ENCODE measurements around the gene PVR.

Gene PVR

GRCh38 chr19:44661904-44662303 is 18.2 kb downstream of the PVR start:
- TF ChIP-seq OSR1 (CRISPR knock-in tag; IDR thresholded peaks at IDR 0.05) (no peak), ISL1 (CRISPR knock-in tag; IDR thresholded peaks at IDR 0.05) (no peak), RARB (CRISPR knock-in tag; IDR thresholded peaks at IDR 0.05) (no peak), ZC3H10 (CRISPR knock-in tag; IDR thresholded peaks at IDR 0.05) (no peak), PATZ1 (CRISPR knock-in tag; IDR thresholded peaks at IDR 0.05; ENCODE audit: borderline replicate concordance) (no peak)
- ATAC-seq = no peak

- TF ChIP-seq TOX (CRISPR knock-in tag; IDR thresholded peaks at IDR 0.05; ENCODE audit: borderline replicate concordance) = no peak
- TF ChIP-seq OSR1 (CRISPR knock-in tag; IDR thresholded peaks at IDR 0.05) = no peak
- TF ChIP-seq SNAI2 (CRISPR knock-in tag; IDR thresholded peaks at IDR 0.05) = no peak
- no peak for TF ChIP-seq RARB (CRISPR knock-in tag; IDR thresholded peaks at IDR 0.05)
- no peak for TF ChIP-seq ZC3H10 (CRISPR knock-in tag; IDR thresholded peaks at IDR 0.05)
- no peak for TF ChIP-seq TCF4 (CRISPR knock-in tag; IDR thresholded peaks at IDR 0.05; ENCODE audit: borderline replicate concordance)
- no peak for TF ChIP-seq CSRNP3 (CRISPR knock-in tag; IDR thresholded peaks at IDR 0.05)
- TF ChIP-seq CSDC2 (CRISPR knock-in tag; IDR thresholded peaks at IDR 0.05) = no peak
- no peak for ATAC-seq
These were observed 19.1 kb downstream of the PVR start for GRCh38 chr19:44662691-44663385.

- TF ChIP-seq ISL1 (CRISPR knock-in tag; IDR thresholded peaks at IDR 0.05) = no peak
- TF ChIP-seq ZFP3 (CRISPR knock-in tag; IDR thresholded peaks at IDR 0.05) = no peak
- TF ChIP-seq CSRNP3 (CRISPR knock-in tag; IDR thresholded peaks at IDR 0.05) = no peak
- TF ChIP-seq TSHZ2 (CRISPR knock-in tag; IDR thresholded peaks at IDR 0.05) = no peak
- ATAC-seq = no peak
These were observed 20.3 kb downstream of the PVR start for GRCh38 chr19:44663996-44664395.

GRCh38 chr19:44664976-44665375 is 21.3 kb downstream of the PVR start:
- ATAC-seq = no peak
- no peak for TF ChIP-seq ARNTL (CRISPR knock-in tag; IDR thresholded peaks at IDR 0.05; ENCODE audit: borderline replicate concordance, low read depth)
- TF ChIP-seq TSHZ2 (CRISPR knock-in tag; IDR thresholded peaks at IDR 0.05) = no peak
- no peak for TF ChIP-seq TCF4 (CRISPR knock-in tag; IDR thresholded peaks at IDR 0.05; ENCODE audit: borderline replicate concordance)

All from SK-N-SH treated with all-trans-retinoic acid at 6 μM for 48 hours (cell line).